Smooth muscle cell (in vitro differentiated cells): ENCODE data around the gene BEST4. TPM values are rescaled to one million over a fixed set of nuclear protein-coding genes. Genes with fewer than 3 reads are reported as not detected.
A peak's percentile ranks its signal among the peaks of the same experiment; 100 is the strongest.

Experiments used
- DNase-seq: peaks from one replicate; lab custom pipeline; 2025; ENCODE audit not compliant: unreplicated experiment; lab: John Stamatoyannopoulos, UW
- H2AFZ ChIP-seq: fragments of 200-600 bp; sonication (generic); 2 replicates; pipeline ENCODE4 v1.6.0; 2016; ENCODE audit warnings: antibody characterized with exemption, low read depth, mild to moderate bottlenecking
- H3F3A ChIP-seq: fragments of 200-600 bp; sonication (generic); 2 replicates; pipeline ENCODE4 v1.6.0; 2017; ENCODE audit warnings: antibody characterized with exemption, low read depth
- H3K27ac ChIP-seq: fragments of 200-600 bp; sonication (generic); 2 replicates; pipeline ENCODE4 v1.5.1; 2016; ENCODE audit warnings: low read depth, mild to moderate bottlenecking
- H3K27me3 ChIP-seq: fragments of 200-600 bp; sonication (generic); 2 replicates; pipeline ENCODE4 v1.6.1; 2016; ENCODE audit warnings: low read depth, mild to moderate bottlenecking
- H3K36me3 ChIP-seq: fragments of 200-600 bp; sonication (generic); 2 replicates; pipeline ENCODE4 v1.5.1; 2016; ENCODE audit warnings: low read depth
- H3K4me1 ChIP-seq: fragments of 200-600 bp; sonication (generic); 2 replicates; pipeline ENCODE4 v1.5.1; 2016; ENCODE audit warnings: low read depth
- H3K4me2 ChIP-seq: fragments of 200-600 bp; sonication (generic); 2 replicates; pipeline ENCODE4 v1.6.0; 2016; ENCODE audit warnings: mild to moderate bottlenecking
- H3K4me3 ChIP-seq: fragments of 200-600 bp; sonication (generic); 2 replicates; pipeline ENCODE4 v1.5.1; 2016; ENCODE audit warnings: mild to moderate bottlenecking
- H3K79me2 ChIP-seq: fragments of 200-600 bp; sonication (generic); 2 replicates; pipeline ENCODE4 v1.6.0; 2016; ENCODE audit warnings: low read depth, mild to moderate bottlenecking
- H3K9ac ChIP-seq: fragments of 200-600 bp; sonication (generic); 2 replicates; pipeline ENCODE4 v1.6.0; 2016; ENCODE audit warnings: low read depth
- H3K9me3 ChIP-seq: fragments of 200-600 bp; sonication (generic); replicated peaks from 2 replicates; pipeline ENCODE4 v1.5.1; 2016; ENCODE audit warnings: low read depth
- H4K20me1 ChIP-seq: fragments of 200-600 bp; sonication (generic); 2 replicates; pipeline ENCODE4 v1.6.0; 2016; ENCODE audit warnings: low read depth
- CTCF ChIP-seq: fragments of 200-600 bp; sonication (generic); IDR thresholded peaks from 2 replicates; pipeline ENCODE4 v1.5.1; 2017; ENCODE audit warnings: borderline replicate concordance, mild to moderate bottlenecking, antibody characterized with exemption; ENCODE audit not compliant: insufficient read depth, poor library complexity, severe bottlenecking
- WGBS: methylation state at CpG from one replicate; pipeline ENCODE4 v1.1.7; 2016; ENCODE audit warnings: low lambda C conversion rate; 5-methylcytosine and 5-hydroxymethylcytosine counted together
- polyA plus RNA-seq: library from polyadenylated mRNA; unstranded; fragments of >200 nt; fragmentation: Nextera tagmentation; extraction: Ambion mirVana; gene quantifications from 2 replicates; pipeline ENCODE4 v1.2.1, GENCODE V29; 2016
- total RNA-seq: library from RNA; depleted of rRNA; stranded (reverse); fragments of >200 nt; gene quantifications from 2 replicates; pipeline ENCODE4 v1.2.3, GENCODE V29; 2014

The BEST4 gene
- total and polyA plus RNA-seq, 2 experiments from 2014 or later = 0.54 to 0.78 TPM

GRCh38 chr1:44819608-44820327, 31.8 kb upstream of the BEST4 start:
- Histone ChIP-seq H3K4me1 (peaks cover 15% of the 10 kb centered on the region), H3K27ac (peak overlapping the region; percentile 71), H4K20me1 (no peaks in the 10 kb centered on the region), H3F3A (peaks cover 19% of the 10 kb centered on the region), H3K9me3 (no peaks in the 10 kb centered on the region), H3K27me3 (no peaks in the 10 kb centered on the region), H3K36me3 (no peaks in the 10 kb centered on the region), H3K79me2 (no peaks in the 10 kb centered on the region), H3K4me3 (peak overlapping the region; percentile 39), H2AFZ (no peak overlapping the region), H3K9ac (peak overlapping the region; percentile 80), H3K4me2 (peak overlapping the region; percentile 78)
- whole genome bisulfite sequencing = 2% methylated on average over 33 of the region's 33 CpGs
- DNase-seq = no peak
- TF ChIP-seq CTCF = no peak

DNA sequence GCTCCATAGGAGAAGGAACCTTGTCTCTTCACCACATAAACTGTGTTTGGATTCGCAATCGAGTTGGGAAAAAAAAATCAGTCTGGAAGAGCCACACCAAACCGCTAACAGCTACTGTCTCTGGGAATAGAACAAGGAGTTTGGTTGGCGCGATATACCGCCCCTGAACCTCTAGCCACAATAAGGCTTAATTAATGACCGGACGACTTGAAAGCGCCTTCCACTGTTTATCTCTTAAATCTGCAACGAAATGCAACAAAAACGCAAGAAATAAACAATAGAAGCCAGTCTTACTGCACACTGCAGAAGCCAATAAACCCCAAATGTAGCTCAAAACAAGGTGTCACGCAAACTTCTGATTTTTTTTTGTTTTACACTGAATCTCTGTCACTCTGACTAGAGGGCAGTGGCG, 31.2 kb upstream of the BEST4 start:
- Histone ChIP-seq H3K9me3 (no peaks in the 10 kb centered on the region), H2AFZ (no peak overlapping the region), H3K36me3 (no peaks in the 10 kb centered on the region), H3K4me1 (peaks cover 15% of the 10 kb centered on the region), H4K20me1 (no peaks in the 10 kb centered on the region), H3K4me2 (peak overlapping the region; percentile 78), H3F3A (peaks cover 19% of the 10 kb centered on the region), H3K79me2 (no peaks in the 10 kb centered on the region), H3K4me3 (peak overlapping the region; percentile 39), H3K9ac (peak overlapping the region; percentile 7), H3K27ac (peak overlapping the region; percentile 71), H3K27me3 (no peaks in the 10 kb centered on the region)
- no peak for DNase-seq
- TF ChIP-seq CTCF = no peak
- 11% methylated on average over 13 of the region's 13 CpGs for WGBS

DNA sequence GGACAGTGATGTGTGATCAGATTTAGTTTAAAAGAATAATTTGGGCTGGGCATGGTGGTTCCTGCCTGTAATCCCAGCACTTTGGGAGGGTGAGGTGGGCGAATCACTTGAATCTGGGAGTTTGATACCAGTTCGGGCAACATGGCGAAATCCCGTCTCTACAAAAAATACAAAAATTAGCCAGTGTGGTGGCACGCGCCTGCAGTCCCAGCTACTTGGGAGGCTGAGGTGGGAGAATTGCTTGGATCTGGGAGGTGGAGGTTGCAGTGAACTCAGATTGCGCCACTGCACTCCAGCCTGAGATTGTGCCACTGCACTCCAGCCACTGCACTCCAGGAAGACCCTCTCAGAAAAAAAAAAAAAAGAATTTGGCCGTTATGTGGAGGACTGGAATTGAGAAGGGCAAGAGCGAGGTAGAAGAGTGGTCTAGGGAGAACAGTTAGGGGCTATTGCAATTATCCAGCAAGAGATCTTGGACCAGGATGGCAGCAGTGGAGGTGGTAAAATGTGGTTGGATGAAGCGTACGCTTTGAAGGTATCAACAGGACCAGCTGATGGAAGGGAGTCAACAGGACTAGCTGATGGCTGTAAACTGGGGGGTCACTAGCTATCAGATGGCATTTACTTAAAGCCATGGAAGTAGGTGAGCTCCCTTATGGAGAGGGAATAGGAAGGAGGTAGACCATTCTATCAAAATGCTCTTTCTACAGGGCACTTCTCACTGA, 30.0 kb upstream of the BEST4 start:
- peaks cover 5% of the 10 kb centered on the region for H4K20me1 ChIP-seq
- DNase-seq = no peak
- H3K9me3 ChIP-seq = no peaks in the 10 kb centered on the region
- H3K36me3 ChIP-seq = no peaks in the 10 kb centered on the region
- H3K4me1 ChIP-seq = peaks cover 15% of the 10 kb centered on the region
- WGBS = 95% methylated on average over 11 of the region's 11 CpGs
- no peaks in the 10 kb centered on the region for H3K27me3 ChIP-seq
- no peak overlapping the region for H3K4me3 ChIP-seq
- TF ChIP-seq CTCF = no peak
- H3K4me2 ChIP-seq = no peak overlapping the region
- no peak overlapping the region for H2AFZ ChIP-seq
- no peak overlapping the region for H3K9ac ChIP-seq
- H3F3A ChIP-seq = peaks cover 19% of the 10 kb centered on the region
- H3K79me2 ChIP-seq = no peaks in the 10 kb centered on the region
- H3K27ac ChIP-seq = peak overlapping the region; percentile 71
